Breast epithelium (tissue), 3 donors: ENCODE results near the gene CRYM.

Source experiments
- CTCF ChIP-seq, 3 donors: fragments of 450-650 bp; IDR thresholded peaks; one replicate each; pipeline ENCODE4 v1.5.1; 2016 to 2017; ENCODE audit warnings: antibody characterized with exemption in 3 of 3, mild to moderate bottlenecking in 3 of 3, moderate library complexity in 3 of 3
- POLR2AphosphoS5 ChIP-seq, 3 donors: sonication (generic); formaldehyde crosslinking; IDR thresholded peaks; one replicate each; pipeline ENCODE4 v1.6.1; 2017; ENCODE audit warnings: antibody characterized with exemption in 3 of 3

DNA sequence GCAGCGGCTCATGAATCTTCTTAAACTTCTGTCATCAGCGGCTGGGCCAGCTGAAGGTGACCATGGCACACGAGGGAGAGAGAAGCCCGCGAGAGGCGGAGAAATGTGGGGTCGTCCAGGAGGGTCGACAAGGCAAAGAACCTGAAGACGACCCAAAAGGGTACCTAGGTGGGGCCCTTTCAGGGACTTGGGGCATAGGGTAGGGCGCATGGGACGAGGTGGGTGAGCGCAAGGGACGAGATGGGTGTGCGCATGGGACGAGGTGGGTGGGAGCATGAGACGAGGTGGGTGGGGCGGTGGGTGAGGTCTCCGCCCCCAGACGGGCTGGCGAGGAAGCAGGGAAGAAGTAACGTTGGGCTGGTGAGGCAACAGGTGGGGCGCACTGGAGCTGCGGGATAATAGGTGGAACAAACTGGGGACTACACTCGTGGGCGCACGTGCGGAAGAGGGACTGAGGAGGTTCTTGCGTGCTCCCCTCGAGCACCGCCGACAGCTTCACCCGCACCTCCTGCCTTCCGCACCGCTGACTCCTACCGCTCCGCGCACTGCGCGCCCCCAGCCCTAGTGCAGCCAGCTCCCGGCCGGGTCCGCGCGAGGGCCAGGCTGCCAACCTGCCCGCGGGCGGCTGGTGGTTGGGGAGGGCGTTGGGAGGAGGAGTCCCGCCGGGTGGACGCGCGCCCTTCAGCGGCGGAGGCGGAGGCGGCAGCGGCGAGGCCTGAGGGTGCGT is 23.2 kb upstream of the CRYM start:
- TF ChIP-seq CTCF (IDR thresholded peaks at IDR 0.05), result peak in 1 of 3 donors; percentile 23
- TF ChIP-seq POLR2AphosphoS5 (IDR thresholded peaks at IDR 0.05), result peak in 1 of 3 donors; percentile 16
